OCI-LY1 (cell line): ENCODE measurements around the gene TUBGCP6.

Experiments used
- H2AFZ ChIP-seq: fragments of 200-600 bp; sonication (generic), shearing (Covaris generic); 2 replicates; pipeline ENCODE4 v1.6.0; 2014; ENCODE audit warnings: antibody characterized with exemption, mild to moderate bottlenecking, low read length
- H3F3A ChIP-seq: fragments of 200-600 bp; sonication (generic), shearing (Covaris generic); 2 replicates; pipeline ENCODE4 v1.6.0; 2014; ENCODE audit warnings: mild to moderate bottlenecking, antibody characterized with exemption, low read length, moderate library complexity; ENCODE audit not compliant: insufficient read depth
- H3K27ac ChIP-seq: fragments of 200-600 bp; sonication (generic); 2 replicates; pipeline ENCODE4 v1.5.1; 2014; ENCODE audit warnings: low read length, mixed run types, mild to moderate bottlenecking, low read depth; ENCODE audit not compliant: poor library complexity, severe bottlenecking
- H3K27me3 ChIP-seq: fragments of 200-600 bp; sonication (generic); 2 replicates; pipeline ENCODE4 v1.6.0; 2014; ENCODE audit warnings: antibody characterized with exemption, mild to moderate bottlenecking, low read length, moderate library complexity; ENCODE audit not compliant: insufficient read depth
- H3K36me3 ChIP-seq: fragments of 200-600 bp; sonication (generic); 2 replicates; pipeline ENCODE4 v1.6.1; 2014; ENCODE audit warnings: mild to moderate bottlenecking, antibody characterized with exemption, low read length, moderate library complexity, mixed read lengths; ENCODE audit not compliant: insufficient read depth
- H3K4me1 ChIP-seq: fragments of 200-600 bp; sonication (generic); 2 replicates; pipeline ENCODE4 v1.5.1; 2014; ENCODE audit warnings: mild to moderate bottlenecking, low read length, moderate library complexity; ENCODE audit not compliant: insufficient read depth, severe bottlenecking
- H3K4me2 ChIP-seq: fragments of 200-600 bp; sonication (generic), shearing (Covaris generic); 2 replicates; pipeline ENCODE4 v1.6.1; 2014; ENCODE audit warnings: low read length
- H3K4me3 ChIP-seq: fragments of 200-600 bp; sonication (generic); 2 replicates; pipeline ENCODE4 v1.5.1; 2014; ENCODE audit warnings: low read length, low read depth, mild to moderate bottlenecking, mixed read lengths; ENCODE audit not compliant: poor library complexity, severe bottlenecking
- H3K79me2 ChIP-seq: fragments of 200-600 bp; shearing (Covaris generic); 2 replicates; pipeline ENCODE4 v1.6.1; 2016; ENCODE audit warnings: mixed run types, low read length, mixed read lengths; ENCODE audit not compliant: insufficient read depth
- H3K9ac ChIP-seq: fragments of 200-600 bp; sonication (generic), shearing (Covaris generic); 2 replicates; pipeline ENCODE4 v1.6.1; 2014; ENCODE audit warnings: mild to moderate bottlenecking, low read length, mixed read lengths
- H3K9me2 ChIP-seq: fragments of 200-600 bp; sonication (generic), shearing (Covaris generic); 2 replicates; pipeline ENCODE4 v1.6.1; 2014; ENCODE audit warnings: low read depth, mild to moderate bottlenecking, low read length, mixed read lengths
- H3K9me3 ChIP-seq: fragments of 200-600 bp; shearing (Covaris generic); 2 replicates; pipeline ENCODE4 v1.6.1; 2014; ENCODE audit warnings: low read length, mixed read lengths
- H4K20me1 ChIP-seq: fragments of 200-600 bp; sonication (generic), shearing (Covaris generic); 2 replicates; pipeline ENCODE4 v1.6.0; 2016; ENCODE audit warnings: mild to moderate bottlenecking, low read length; ENCODE audit not compliant: insufficient read depth
- EZH2 ChIP-seq: fragments of 200-600 bp; sonication (generic), shearing (Covaris generic); IDR thresholded peaks from 2 replicates; pipeline ENCODE4 v1.8.0; 2017; ENCODE audit warnings: borderline replicate concordance, mixed run types, mild to moderate bottlenecking, antibody characterized with exemption, low read length, moderate library complexity, mixed read lengths
- TF ChIP-seq, protein P1 (sequence below): fragments of 200-600 bp; sonication (generic), shearing (Covaris generic); IDR thresholded peaks from 2 replicates; pipeline ENCODE4 v1.5.1; 2017; ENCODE audit warnings: mild to moderate bottlenecking, antibody characterized with exemption, low read length, moderate library complexity, mixed read lengths

TUBGCP6 gene

DNA sequence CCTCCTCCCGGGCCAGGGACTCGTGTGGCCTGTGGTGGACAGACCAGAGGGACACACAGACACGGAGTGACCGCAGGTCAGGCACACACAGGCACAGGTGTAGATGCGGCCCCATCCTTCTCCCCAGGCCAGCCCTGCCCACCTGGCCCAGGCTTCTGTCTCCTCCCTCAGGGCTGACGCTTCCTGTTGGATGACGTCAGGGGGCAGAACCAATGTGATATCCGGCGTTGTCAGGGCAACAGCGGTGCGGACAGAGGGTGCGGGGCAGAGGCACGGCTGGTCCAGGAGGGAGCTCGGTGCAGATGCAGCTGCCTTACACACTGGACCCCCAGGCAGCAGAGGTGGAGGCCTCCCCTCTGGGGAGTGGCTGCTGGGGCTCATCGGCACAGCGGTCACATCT lies 2.9 kb upstream of the TUBGCP6 start:
- H3K4me1 ChIP-seq: peaks cover 48% of the 10 kb centered on the region
- H3K27ac ChIP-seq: peak overlapping the region; percentile 36
- H3K27me3 ChIP-seq: no peaks in the 10 kb centered on the region
- no peaks in the 10 kb centered on the region for H4K20me1 ChIP-seq
- H3K9ac ChIP-seq: no peak overlapping the region; the same call in 1 of the 2 replicates
- peak overlapping the region; percentile 35 for H3K4me3 ChIP-seq
- H3K4me2 ChIP-seq: peak overlapping the region; percentile 50
- no peaks in the 10 kb centered on the region for H3K9me2 ChIP-seq
- peaks cover 8% of the 10 kb centered on the region for H3K79me2 ChIP-seq
- peaks cover 8% of the 10 kb centered on the region for H3F3A ChIP-seq
- H3K36me3 ChIP-seq: peaks cover 19% of the 10 kb centered on the region; the same call in 1 of the 2 replicates
- H2AFZ ChIP-seq: no peak overlapping the region
- H3K9me3 ChIP-seq: no peaks in the 10 kb centered on the region
- no peak for TF ChIP-seq EZH2
- TF ChIP-seq, protein P1, sequence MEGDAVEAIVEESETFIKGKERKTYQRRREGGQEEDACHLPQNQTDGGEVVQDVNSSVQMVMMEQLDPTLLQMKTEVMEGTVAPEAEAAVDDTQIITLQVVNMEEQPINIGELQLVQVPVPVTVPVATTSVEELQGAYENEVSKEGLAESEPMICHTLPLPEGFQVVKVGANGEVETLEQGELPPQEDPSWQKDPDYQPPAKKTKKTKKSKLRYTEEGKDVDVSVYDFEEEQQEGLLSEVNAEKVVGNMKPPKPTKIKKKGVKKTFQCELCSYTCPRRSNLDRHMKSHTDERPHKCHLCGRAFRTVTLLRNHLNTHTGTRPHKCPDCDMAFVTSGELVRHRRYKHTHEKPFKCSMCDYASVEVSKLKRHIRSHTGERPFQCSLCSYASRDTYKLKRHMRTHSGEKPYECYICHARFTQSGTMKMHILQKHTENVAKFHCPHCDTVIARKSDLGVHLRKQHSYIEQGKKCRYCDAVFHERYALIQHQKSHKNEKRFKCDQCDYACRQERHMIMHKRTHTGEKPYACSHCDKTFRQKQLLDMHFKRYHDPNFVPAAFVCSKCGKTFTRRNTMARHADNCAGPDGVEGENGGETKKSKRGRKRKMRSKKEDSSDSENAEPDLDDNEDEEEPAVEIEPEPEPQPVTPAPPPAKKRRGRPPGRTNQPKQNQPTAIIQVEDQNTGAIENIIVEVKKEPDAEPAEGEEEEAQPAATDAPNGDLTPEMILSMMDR: no peak

DNA sequence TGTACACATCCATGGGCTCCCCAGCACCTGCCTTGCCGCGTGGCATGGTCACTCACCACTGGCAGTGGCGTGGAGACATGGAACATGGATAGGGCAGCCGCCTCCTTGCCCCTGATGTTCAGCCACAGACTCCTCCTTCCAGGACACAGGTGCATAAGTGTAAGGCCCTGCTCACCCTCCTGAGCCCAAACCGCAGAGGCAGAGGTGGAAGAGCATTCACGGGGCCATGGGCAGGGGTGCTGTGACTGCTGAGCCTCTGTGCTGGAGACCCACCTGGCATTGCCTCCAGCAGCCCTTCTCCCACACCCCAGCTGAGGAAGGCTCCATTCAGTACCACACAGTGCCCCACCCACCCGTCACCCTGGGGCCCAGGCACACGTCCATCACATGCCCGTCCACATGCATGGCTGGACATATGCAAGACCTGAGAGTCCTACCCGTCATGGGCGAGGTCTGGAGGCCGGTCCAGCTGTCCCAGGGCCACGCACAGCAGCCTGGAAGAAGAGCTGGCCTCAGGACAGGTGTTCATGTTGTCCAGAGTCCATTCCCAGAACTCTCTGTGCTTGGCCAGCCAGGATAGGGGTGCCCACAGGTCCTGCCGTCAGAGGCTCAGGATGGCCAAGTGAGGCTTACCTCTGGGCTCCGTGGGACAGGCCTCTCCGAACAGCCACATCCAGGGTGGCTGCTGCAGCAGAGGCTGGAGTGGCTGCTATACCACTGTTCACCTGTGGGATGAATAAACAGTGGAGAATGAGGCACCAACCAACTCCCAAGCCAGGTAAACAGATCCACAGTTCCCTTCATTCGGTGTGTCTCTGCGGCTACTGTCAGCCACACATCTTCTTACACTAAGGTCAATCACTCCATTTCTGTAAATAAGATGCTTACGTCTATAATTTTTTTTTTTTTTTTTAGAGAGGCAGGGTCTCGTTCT lies 1.7 kb upstream of the TUBGCP6 start:
- peaks cover 49% of the 10 kb centered on the region for H3K4me1 ChIP-seq
- peak overlapping the region; percentile 66 for H3K27ac ChIP-seq
- H3K9ac ChIP-seq: peak overlapping the region; percentile 92; the same call in 1 of the 2 replicates
- peaks cover 15% of the 10 kb centered on the region; the same call in 1 of the 2 replicates for H3K36me3 ChIP-seq
- no peak overlapping the region for H2AFZ ChIP-seq
- H3F3A ChIP-seq: peaks cover 8% of the 10 kb centered on the region; the same call in 1 of the 2 replicates
- H3K4me3 ChIP-seq: peak overlapping the region; percentile 95
- H3K4me2 ChIP-seq: peak overlapping the region; percentile 91; the same call in 1 of the 2 replicates
- TF ChIP-seq, protein P1: no peak
- no peak for TF ChIP-seq EZH2
- H3K9me3 ChIP-seq: no peaks in the 10 kb centered on the region
- no peaks in the 10 kb centered on the region for H3K9me2 ChIP-seq
- no peaks in the 10 kb centered on the region for H4K20me1 ChIP-seq
- H3K79me2 ChIP-seq: peaks cover 17% of the 10 kb centered on the region
- no peaks in the 10 kb centered on the region for H3K27me3 ChIP-seq

DNA sequence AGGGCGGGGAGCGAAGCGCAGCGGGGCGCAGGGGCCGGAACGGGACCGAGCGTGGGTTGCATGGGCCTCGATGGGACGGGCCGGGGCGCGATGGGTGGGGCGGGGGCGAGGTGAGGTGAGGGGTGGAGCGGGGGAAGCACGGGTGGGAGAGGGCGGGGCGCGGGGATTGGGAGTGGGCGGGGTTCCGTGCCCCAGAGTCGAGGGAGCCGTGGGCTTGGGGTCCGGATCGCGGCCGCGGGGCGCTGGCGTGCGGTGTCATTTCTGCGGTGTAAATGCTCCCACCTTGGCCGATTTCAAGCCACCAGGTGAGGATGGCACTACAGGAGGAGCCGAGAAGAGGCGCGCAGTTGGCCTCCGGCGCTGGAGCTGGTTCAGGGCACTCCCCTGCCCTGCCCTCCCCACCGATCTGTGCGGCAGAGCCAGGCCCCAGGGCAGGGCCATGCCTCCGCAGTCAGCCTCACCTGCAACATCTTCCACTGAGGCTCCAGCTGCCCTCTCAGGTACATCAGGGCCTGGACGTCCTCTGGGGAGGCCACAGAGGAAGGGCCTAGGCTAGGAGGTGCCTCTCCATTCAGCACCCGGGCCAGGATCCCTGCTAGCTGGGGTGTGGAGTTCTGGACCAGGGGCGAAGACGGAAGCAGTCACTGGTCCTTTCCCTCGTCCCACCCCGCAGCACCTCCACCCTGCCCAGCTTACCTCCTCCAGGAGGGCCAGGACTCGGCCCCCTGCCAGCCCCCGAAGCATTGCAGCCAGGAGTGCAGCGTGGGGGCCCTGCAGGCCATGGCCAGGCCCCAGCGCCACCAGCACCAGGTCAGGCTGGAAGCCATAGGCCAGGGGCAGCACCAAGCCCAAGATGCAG lies 620 bp upstream of the TUBGCP6 start:
- Histone ChIP-seq H2AFZ (no peak overlapping the region), H4K20me1 (no peaks in the 10 kb centered on the region)
- TF ChIP-seq, protein P1: no peak
- TF ChIP-seq EZH2: no peak

More for the DNA sequence above, 620 bp upstream of the TUBGCP6 start:
- H3K27me3 ChIP-seq: no peaks in the 10 kb centered on the region
- H3K9me2 ChIP-seq: no peaks in the 10 kb centered on the region
- H3K4me3 ChIP-seq: peak overlapping the region; percentile 95
- H3K36me3 ChIP-seq: peaks cover 17% of the 10 kb centered on the region; the same call in 1 of the 2 replicates
- peaks cover 53% of the 10 kb centered on the region for H3K4me1 ChIP-seq
- H3K79me2 ChIP-seq: peaks cover 19% of the 10 kb centered on the region
- H3F3A ChIP-seq: peaks cover 8% of the 10 kb centered on the region; the same call in 1 of the 2 replicates
- H3K9ac ChIP-seq: peak overlapping the region; percentile 92
- peak overlapping the region; percentile 87 for H3K27ac ChIP-seq
- H3K9me3 ChIP-seq: no peaks in the 10 kb centered on the region
- H3K4me2 ChIP-seq: peak overlapping the region; percentile 91
